Measurements from ENCODE around the gene GPC5.

- TF ChIP-seq, protein P1, sequence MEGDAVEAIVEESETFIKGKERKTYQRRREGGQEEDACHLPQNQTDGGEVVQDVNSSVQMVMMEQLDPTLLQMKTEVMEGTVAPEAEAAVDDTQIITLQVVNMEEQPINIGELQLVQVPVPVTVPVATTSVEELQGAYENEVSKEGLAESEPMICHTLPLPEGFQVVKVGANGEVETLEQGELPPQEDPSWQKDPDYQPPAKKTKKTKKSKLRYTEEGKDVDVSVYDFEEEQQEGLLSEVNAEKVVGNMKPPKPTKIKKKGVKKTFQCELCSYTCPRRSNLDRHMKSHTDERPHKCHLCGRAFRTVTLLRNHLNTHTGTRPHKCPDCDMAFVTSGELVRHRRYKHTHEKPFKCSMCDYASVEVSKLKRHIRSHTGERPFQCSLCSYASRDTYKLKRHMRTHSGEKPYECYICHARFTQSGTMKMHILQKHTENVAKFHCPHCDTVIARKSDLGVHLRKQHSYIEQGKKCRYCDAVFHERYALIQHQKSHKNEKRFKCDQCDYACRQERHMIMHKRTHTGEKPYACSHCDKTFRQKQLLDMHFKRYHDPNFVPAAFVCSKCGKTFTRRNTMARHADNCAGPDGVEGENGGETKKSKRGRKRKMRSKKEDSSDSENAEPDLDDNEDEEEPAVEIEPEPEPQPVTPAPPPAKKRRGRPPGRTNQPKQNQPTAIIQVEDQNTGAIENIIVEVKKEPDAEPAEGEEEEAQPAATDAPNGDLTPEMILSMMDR (IDR thresholded peaks at IDR 0.05 in 2 of 3, conservative IDR thresholded peaks at IDR 0.05 in 1 of 3; ENCODE audit: insufficient read depth in 2 of 3, low read depth in 1 of 3, low read length in 3 of 3), result no peak
- TF ChIP-seq SP1 (CRISPR knock-in tag; IDR thresholded peaks at IDR 0.05), result no peak
- TF ChIP-seq, protein P2, sequence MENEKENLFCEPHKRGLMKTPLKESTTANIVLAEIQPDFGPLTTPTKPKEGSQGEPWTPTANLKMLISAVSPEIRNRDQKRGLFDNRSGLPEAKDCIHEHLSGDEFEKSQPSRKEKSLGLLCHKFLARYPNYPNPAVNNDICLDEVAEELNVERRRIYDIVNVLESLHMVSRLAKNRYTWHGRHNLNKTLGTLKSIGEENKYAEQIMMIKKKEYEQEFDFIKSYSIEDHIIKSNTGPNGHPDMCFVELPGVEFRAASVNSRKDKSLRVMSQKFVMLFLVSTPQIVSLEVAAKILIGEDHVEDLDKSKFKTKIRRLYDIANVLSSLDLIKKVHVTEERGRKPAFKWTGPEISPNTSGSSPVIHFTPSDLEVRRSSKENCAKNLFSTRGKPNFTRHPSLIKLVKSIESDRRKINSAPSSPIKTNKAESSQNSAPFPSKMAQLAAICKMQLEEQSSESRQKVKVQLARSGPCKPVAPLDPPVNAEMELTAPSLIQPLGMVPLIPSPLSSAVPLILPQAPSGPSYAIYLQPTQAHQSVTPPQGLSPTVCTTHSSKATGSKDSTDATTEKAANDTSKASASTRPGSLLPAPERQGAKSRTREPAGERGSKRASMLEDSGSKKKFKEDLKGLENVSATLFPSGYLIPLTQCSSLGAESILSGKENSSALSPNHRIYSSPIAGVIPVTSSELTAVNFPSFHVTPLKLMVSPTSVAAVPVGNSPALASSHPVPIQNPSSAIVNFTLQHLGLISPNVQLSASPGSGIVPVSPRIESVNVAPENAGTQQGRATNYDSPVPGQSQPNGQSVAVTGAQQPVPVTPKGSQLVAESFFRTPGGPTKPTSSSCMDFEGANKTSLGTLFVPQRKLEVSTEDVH (IDR thresholded peaks at IDR 0.05; ENCODE audit: low read depth, partially characterized antibody), result no peak
- TF ChIP-seq, protein P3, sequence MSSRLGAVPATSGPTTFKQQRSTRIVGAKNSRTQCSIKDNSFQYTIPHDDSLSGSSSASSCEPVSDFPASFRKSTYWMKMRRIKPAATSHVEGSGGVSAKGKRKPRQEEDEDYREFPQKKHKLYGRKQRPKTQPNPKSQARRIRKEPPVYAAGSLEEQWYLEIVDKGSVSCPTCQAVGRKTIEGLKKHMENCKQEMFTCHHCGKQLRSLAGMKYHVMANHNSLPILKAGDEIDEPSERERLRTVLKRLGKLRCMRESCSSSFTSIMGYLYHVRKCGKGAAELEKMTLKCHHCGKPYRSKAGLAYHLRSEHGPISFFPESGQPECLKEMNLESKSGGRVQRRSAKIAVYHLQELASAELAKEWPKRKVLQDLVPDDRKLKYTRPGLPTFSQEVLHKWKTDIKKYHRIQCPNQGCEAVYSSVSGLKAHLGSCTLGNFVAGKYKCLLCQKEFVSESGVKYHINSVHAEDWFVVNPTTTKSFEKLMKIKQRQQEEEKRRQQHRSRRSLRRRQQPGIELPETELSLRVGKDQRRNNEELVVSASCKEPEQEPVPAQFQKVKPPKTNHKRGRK (tag; IDR thresholded peaks at IDR 0.05), result no peak
Observed at GRCh38 chr13:91526543-91527033, 128.2 kb downstream of the GPC5 start.
